IMR-90 (cell line): Measurements from ENCODE around the gene SUN5. TPM values are rescaled to one million over a fixed set of nuclear protein-coding genes. Genes with fewer than 3 reads are reported as not detected.

Experiments
- ATAC-seq: fragments of 200-7000 bp; cut with Tn5 transposase; 2 replicates; pipeline ENCODE4 v1.9.1; 2020; ENCODE audit warnings: low read depth, mild to moderate bottlenecking, moderate library complexity
- BruUV-seq: library from RNA; stranded (reverse); fragments of 400-500 nt; replicated peaks from 2 replicates; lab custom pipeline; 2021; lab: Mats Ljungman, UMichigan
- CTCF ChIA-PET: fragments of 300-600 bp; formaldehyde crosslinking; extraction: SDS; loops from one replicate; lab custom pipeline; 2021; ENCODE audit warnings: antibody characterized with exemption; lab: Yijun Ruan, JAX
- POLR2A ChIA-PET: fragments of 300-600 bp; sonication (Branson Sonifier 250); formaldehyde crosslinking; loops from one replicate; lab custom pipeline; 2022; ENCODE audit warnings: antibody characterized with exemption; ENCODE audit not compliant: unreplicated experiment; lab: Charles Lee
- DNase-seq: peaks from one replicate; pipeline ENCODE4 v3.0.0; 2013
- H2AFZ ChIP-seq: replicated peaks from 2 replicates; pipeline ENCODE3; 2013; ENCODE audit warnings: low read length, mild to moderate bottlenecking; ENCODE audit not compliant: poor library complexity
- H2AK5ac ChIP-seq: 2 replicates; pipeline ENCODE4 v1.6.1; 2013; ENCODE audit warnings: low read depth, low read length, inconsistent platforms
- H2AK9ac ChIP-seq: replicated peaks from 2 replicates; pipeline ENCODE3; 2013; ENCODE audit warnings: mild to moderate bottlenecking, low read depth, low read length, moderate library complexity; ENCODE audit not compliant: poor library complexity
- H2BK120ac ChIP-seq: 2 replicates; pipeline ENCODE4 v1.6.1; 2013; ENCODE audit warnings: low read depth, low read length, inconsistent platforms
- H2BK15ac ChIP-seq: 3 replicates; pipeline ENCODE4 v1.6.1; 2013; ENCODE audit warnings: low read depth, low read length, inconsistent platforms
- H2BK20ac ChIP-seq: 2 replicates; pipeline ENCODE4 v1.6.1; 2013; ENCODE audit warnings: low read depth, mild to moderate bottlenecking, inconsistent platforms, low read length, moderate library complexity
- H2BK5ac ChIP-seq: 2 replicates; pipeline ENCODE4 v1.6.1; 2013; ENCODE audit warnings: mild to moderate bottlenecking, low read depth, low read length, inconsistent platforms; ENCODE audit not compliant: poor library complexity, severe bottlenecking
- H3K14ac ChIP-seq: replicated peaks from 2 replicates; pipeline ENCODE4 v1.6.1; 2013; ENCODE audit warnings: low read depth, low read length, inconsistent platforms
- H3K18ac ChIP-seq: 2 replicates; pipeline ENCODE4 v1.6.1; 2013; ENCODE audit warnings: low read depth, low read length, control low read depth
- H3K23ac ChIP-seq: 2 replicates; pipeline ENCODE4 v1.6.1; 2013; ENCODE audit warnings: low read depth, low read length, inconsistent platforms
- H3K27ac ChIP-seq: 2 replicates; pipeline ENCODE4 v1.5.1; 2013; ENCODE audit warnings: mild to moderate bottlenecking, control low read depth, low read length; ENCODE audit not compliant: insufficient read depth
- H3K27me3 ChIP-seq: 2 replicates; pipeline ENCODE4 v1.6.1; 2013; ENCODE audit warnings: low read length; ENCODE audit not compliant: control insufficient read depth, insufficient read depth
- H3K36me3 ChIP-seq: 2 replicates; pipeline ENCODE4 v1.6.1; 2013; ENCODE audit warnings: low read length, mixed read lengths; ENCODE audit not compliant: control insufficient read depth, insufficient read depth
- H3K4ac ChIP-seq: 2 replicates; pipeline ENCODE4 v1.6.1; 2013; ENCODE audit warnings: low read depth, low read length, inconsistent platforms
- H3K4me1 ChIP-seq: 2 replicates; pipeline ENCODE4 v1.6.1; 2013; ENCODE audit warnings: low read length, mixed read lengths; ENCODE audit not compliant: control insufficient read depth, insufficient read depth
- H3K4me2 ChIP-seq: 2 replicates; pipeline ENCODE4 v1.6.1; 2013; ENCODE audit warnings: low read depth, mild to moderate bottlenecking, control low read depth, low read length, moderate library complexity
- H3K4me3 ChIP-seq: 2 replicates; pipeline ENCODE4 v1.5.1; 2013; ENCODE audit warnings: low read depth, mild to moderate bottlenecking, control low read depth, low read length, moderate library complexity; ENCODE audit not compliant: insufficient read depth
- H3K56ac ChIP-seq: 2 replicates; pipeline ENCODE4 v1.6.1; 2013; ENCODE audit warnings: low read length, inconsistent platforms; ENCODE audit not compliant: insufficient read depth; ENCODE audit errors: extremely low read depth
- H3K79me1 ChIP-seq, 2 experiments: 2 replicates each; pipeline ENCODE4 v1.6.1; 2013; ENCODE audit warnings: low read length in 2 of 2, inconsistent platforms in 1 of 2, low read depth in 1 of 2
- H3K9ac ChIP-seq: 2 replicates; pipeline ENCODE4 v1.6.1; 2013; ENCODE audit warnings: low read depth, low read length, control low read depth
- H3K9me1 ChIP-seq: 2 replicates; pipeline ENCODE4 v1.6.1; 2013; ENCODE audit warnings: low read length, inconsistent platforms; ENCODE audit not compliant: insufficient read depth
- H3K9me3 ChIP-seq: 2 replicates; pipeline ENCODE4 v1.6.1; 2013; ENCODE audit warnings: low read length; ENCODE audit not compliant: control insufficient read depth, insufficient read depth
- H4K20me1 ChIP-seq: 2 replicates; pipeline ENCODE4 v1.6.1; 2013; ENCODE audit warnings: low read length, inconsistent platforms; ENCODE audit not compliant: insufficient read depth
- H4K5ac ChIP-seq: 2 replicates; pipeline ENCODE4 v1.6.1; 2013; ENCODE audit warnings: mild to moderate bottlenecking, low read depth, low read length, control low read depth
- H4K8ac ChIP-seq, 2 experiments: 2 replicates each; pipeline ENCODE4 v1.6.1; 2013; ENCODE audit warnings: low read depth in 2 of 2, low read length in 2 of 2, control low read depth in 1 of 2, inconsistent platforms in 1 of 2
- H4K91ac ChIP-seq: 2 replicates; pipeline ENCODE4 v1.6.1; 2013; ENCODE audit warnings: low read depth, low read length, inconsistent platforms; ENCODE audit not compliant: insufficient read depth
- CEBPB ChIP-seq: IDR thresholded peaks from 2 replicates; pipeline ENCODE4 v1.6.1; 2012; ENCODE audit warnings: low read depth, low read length, improper control_type of control experiment
- CHD1 ChIP-seq: IDR thresholded peaks from 2 replicates; pipeline ENCODE4 v1.6.1; 2012; ENCODE audit warnings: low read depth, low read length, improper control_type of control experiment
- SMC3 ChIP-seq: fragments of 150-350 bp; IDR thresholded peaks from 2 replicates; pipeline ENCODE4 v1.6.1; 2016; ENCODE audit warnings: low read depth, mild to moderate bottlenecking, antibody characterized with exemption, low read length, moderate library complexity
- WGBS, 2 experiments: methylation state at CpG; one replicate each; pipeline versions ENCODE4 v1.1.5 to v1.1.7; 2013; ENCODE audit warnings: missing lambda C conversion rate in 2 of 2; ENCODE audit not compliant: insufficient read length in 1 of 2; ENCODE audit errors: extremely low coverage in 2 of 2; 5-methylcytosine and 5-hydroxymethylcytosine counted together
- dilution Hi-C: fragments of 300-500 bp; cut with HindIII; formaldehyde crosslinking; loops from one replicate; pipeline ENCODE4 v1.14.3; 2018; ENCODE audit warnings: low sequenced_read_pairs; ENCODE audit not compliant: unreplicated experiment
- in situ Hi-C: fragments of 300-500 bp; cut with MboI; formaldehyde crosslinking; loops from 3 replicates; pipeline ENCODE4 v1.14.3; 2019; ENCODE audit warnings: low sequenced_read_pairs, inconsistent platforms, mixed read lengths
- intact Hi-C: fragments of 100-400 bp; cut with micrococcal nuclease; formaldehyde crosslinking; loops from 2 replicates; pipeline ENCODE4 v1.10.0; 2022
- polyA plus RNA-seq, 3 experiments: library from polyadenylated mRNA; depleted of rRNA; stranded (reverse); fragments of >200 nt; gene quantifications; 2 replicates each; pipeline ENCODE4 v1.2.3, GENCODE V29; 2012; ENCODE audit warnings: low replicate concordance in 1 of 3
- total RNA-seq: library from RNA; depleted of rRNA; stranded (reverse); fragments of >200 nt; gene quantifications from 2 replicates; pipeline ENCODE4 v1.2.3, GENCODE V29; 2012
- TF ChIP-seq, protein P1 (sequence below): fragments of 150-350 bp; IDR thresholded peaks from 2 replicates; pipeline ENCODE4 v1.6.1; 2017; ENCODE audit warnings: mild to moderate bottlenecking, antibody characterized with exemption, low read length, low read depth

SUN5 gene
- total and polyA plus RNA-seq, 2 of the 4 experiments (the other 2 are of a cell fraction), result not detected

DNA sequence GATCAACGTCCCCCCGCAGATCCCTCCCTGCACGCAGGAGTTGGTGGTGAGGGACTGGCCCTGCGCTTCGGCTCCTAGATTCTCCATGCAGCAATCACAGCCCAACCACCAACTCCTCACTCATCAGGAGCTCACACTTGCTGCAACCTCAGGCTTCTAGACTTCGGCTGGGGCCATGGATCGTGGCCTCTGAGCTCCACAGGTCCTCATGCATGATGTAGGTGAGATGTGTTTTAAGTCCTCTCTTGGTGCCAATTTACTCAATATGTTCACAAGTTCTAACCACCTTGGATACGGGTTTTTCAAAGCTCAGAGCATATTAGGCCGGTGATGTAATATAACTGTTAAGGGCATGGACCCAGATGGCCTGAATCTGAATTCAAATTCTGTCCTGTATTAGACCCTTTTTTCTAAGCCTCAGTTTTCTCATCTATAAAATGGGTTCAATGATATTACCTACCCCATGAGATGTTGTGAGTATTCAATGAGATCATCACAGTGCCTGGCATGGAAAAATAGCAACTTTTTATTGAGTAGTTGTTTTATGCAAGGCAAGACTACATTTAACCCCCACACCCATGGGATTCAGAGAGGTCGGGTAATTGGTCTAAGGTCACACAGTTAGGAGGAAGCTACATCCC is 31.0 kb downstream of the SUN5 start:
- TF ChIP-seq CHD1, result no peak
- TF ChIP-seq CEBPB, result no peak
- TF ChIP-seq, protein P1, sequence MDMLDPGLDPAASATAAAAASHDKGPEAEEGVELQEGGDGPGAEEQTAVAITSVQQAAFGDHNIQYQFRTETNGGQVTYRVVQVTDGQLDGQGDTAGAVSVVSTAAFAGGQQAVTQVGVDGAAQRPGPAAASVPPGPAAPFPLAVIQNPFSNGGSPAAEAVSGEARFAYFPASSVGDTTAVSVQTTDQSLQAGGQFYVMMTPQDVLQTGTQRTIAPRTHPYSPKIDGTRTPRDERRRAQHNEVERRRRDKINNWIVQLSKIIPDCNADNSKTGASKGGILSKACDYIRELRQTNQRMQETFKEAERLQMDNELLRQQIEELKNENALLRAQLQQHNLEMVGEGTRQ, result no peak
- no peak for TF ChIP-seq SMC3
- Histone ChIP-seq H2BK120ac (no peak overlapping the region), H3K56ac (no peak overlapping the region), H3K27ac (no peak overlapping the region), H2BK20ac (no peak overlapping the region), H3K9ac (no peak overlapping the region), H3K23ac (no peak overlapping the region), H3K4me2 (no peak overlapping the region), H3K9me1 (no peaks in the 10 kb centered on the region), H4K8ac (no peak overlapping the region), H2AK9ac (no peak overlapping the region), H2BK15ac (no peak overlapping the region), H3K27me3 (peaks cover 15% of the 10 kb centered on the region; the same call in 1 of the 2 replicates), H3K18ac (no peak overlapping the region), H4K91ac (no peak overlapping the region), H3K36me3 (no peaks in the 10 kb centered on the region), H4K20me1 (no peaks in the 10 kb centered on the region), H3K4me3 (no peak overlapping the region), H3K14ac (no peak overlapping the region), H2BK5ac (no peak overlapping the region), H3K79me1 (no peaks in the 10 kb centered on the region), H3K9me3 (no peaks in the 10 kb centered on the region), H3K4ac (no peak overlapping the region), H2AK5ac (no peak overlapping the region), H4K5ac (no peak overlapping the region), H3K4me1 (no peaks in the 10 kb centered on the region), H2AFZ (no peak overlapping the region)
- DNase-seq, result no peak
- ATAC-seq, result no peak
- dilution Hi-C loops, result no loop called here
- ChIA-PET CTCF (no interaction called here), POLR2A (no interaction called here)
- no TSS peak for BruUV-seq
- intact Hi-C loops, result no loop called here
- WGBS, 2 experiments, result no CpG with 5 or more reads among the region's 10 CpGs
- in situ Hi-C loops, result no loop called here
